GM12878 (cell line): ENCODE data around the gene GRIK2.

ENCODE experiments used
- ATF3 ChIP-seq: IDR thresholded peaks from 2 replicates; pipeline ENCODE4 v1.6.1; 2011; ENCODE audit warnings: low read depth, mild to moderate bottlenecking, low read length, moderate library complexity, borderline replicate concordance; ENCODE audit errors: extremely low read depth
- CREM ChIP-seq: IDR thresholded peaks from 2 replicates; pipeline ENCODE4 v1.6.1; 2014; ENCODE audit warnings: antibody characterized with exemption, low read depth
- ELK1 ChIP-seq: IDR thresholded peaks from 2 replicates; pipeline ENCODE4 v1.6.1; 2012; ENCODE audit warnings: low read depth, low read length, improper control_type of control experiment
- FOXK2 ChIP-seq: fragments of 450-650 bp; IDR thresholded peaks from 2 replicates; pipeline ENCODE4 v1.6.1; 2017; ENCODE audit warnings: mild to moderate bottlenecking, moderate library complexity
- HDAC2 ChIP-seq: fragments of 200-600 bp; sonication (generic); IDR thresholded peaks from 2 replicates; pipeline ENCODE4 v1.6.1; 2017
- HDGF ChIP-seq: fragments of 450-650 bp; IDR thresholded peaks from 2 replicates; pipeline ENCODE4 v1.6.1; 2016; ENCODE audit warnings: antibody characterized with exemption
- MAX ChIP-seq: IDR thresholded peaks from 2 replicates; pipeline ENCODE4 v1.6.1; 2012; ENCODE audit warnings: low read depth, low read length, improper control_type of control experiment
- MYC ChIP-seq: IDR thresholded peaks from 2 replicates; pipeline ENCODE4 v1.6.1; 2011; ENCODE audit warnings: mild to moderate bottlenecking, low read length, moderate library complexity, inconsistent platforms; ENCODE audit not compliant: insufficient read depth, insufficient replicate concordance, insufficient read length, severe bottlenecking
- POLR2A ChIP-seq: IDR thresholded peaks from 2 replicates; pipeline ENCODE4 v1.6.1; 2011; ENCODE audit warnings: low read depth, mild to moderate bottlenecking, low read length
- POLR2AphosphoS5 ChIP-seq: IDR thresholded peaks from 2 replicates; pipeline ENCODE4 v1.6.1; 2011; ENCODE audit warnings: mild to moderate bottlenecking, low read length, inconsistent platforms
- RCOR1 ChIP-seq: conservative IDR thresholded peaks from 2 replicates; pipeline ENCODE4 v1.6.1; 2012; ENCODE audit warnings: low read depth, low read length, improper control_type of control experiment
- STAT1 ChIP-seq: fragments of 450-650 bp; conservative IDR thresholded peaks from 2 replicates; pipeline ENCODE4 v1.6.1; 2014; ENCODE audit warnings: antibody characterized with exemption, mild to moderate bottlenecking
- TCF7 ChIP-seq: IDR thresholded peaks from 2 replicates; pipeline ENCODE4 v1.6.1; 2014; ENCODE audit warnings: antibody characterized with exemption, borderline replicate concordance

GRCh38 chr6:101912311-101912710 is 518.8 kb downstream of the GRIK2 start:
- TF ChIP-seq HDAC2 (no peak), POLR2AphosphoS5 (no peak), TCF7 (no peak), FOXK2 (no peak), CREM (no peak), STAT1 (no peak), MAX (no peak), ATF3 (no peak), POLR2A (no peak), ELK1 (no peak), RCOR1 (no peak), MYC (no peak), HDGF (no peak)
